A549 (cell line): ENCODE results near the gene TYW1B.
"Not testable (repeated sequence)": the region's sequence is repeated elsewhere in the genome, so short reads cannot be mapped to it uniquely, and the experiment has no call there.

Experiments
- RFX5 ChIP-seq: fragments of 450-650 bp; IDR thresholded peaks from 2 replicates; pipeline ENCODE4 v1.7.1; 2014; ENCODE audit warnings: antibody characterized with exemption, mild to moderate bottlenecking, moderate library complexity
- TF ChIP-seq, protein P1 (sequence below): fragments of >200 bp; sonication (Bioruptor Twin); formaldehyde crosslinking; IDR thresholded peaks from 3 replicates; pipeline ENCODE4 v1.5.1; 2016

DNA sequence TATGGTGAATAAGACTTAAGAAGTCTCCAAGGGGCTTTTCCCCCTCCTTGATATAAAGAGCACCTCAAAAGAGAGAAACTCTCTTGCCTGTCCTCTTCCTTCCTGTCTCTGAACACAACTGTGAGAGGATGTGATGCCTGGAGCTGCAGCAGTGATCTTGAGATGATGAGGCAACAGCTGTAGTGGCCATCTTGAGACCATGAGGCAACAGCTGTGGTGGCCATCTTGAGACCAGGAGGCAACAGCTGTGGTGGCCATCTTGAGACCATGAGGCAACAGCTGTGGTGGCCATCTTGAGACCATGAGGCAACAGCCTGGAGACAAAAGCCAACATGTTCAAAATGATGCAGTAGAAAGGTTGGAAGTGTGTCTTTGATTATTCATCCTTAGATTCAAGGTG, 277.5 kb downstream of the TYW1B start:
- TF ChIP-seq, protein P1, sequence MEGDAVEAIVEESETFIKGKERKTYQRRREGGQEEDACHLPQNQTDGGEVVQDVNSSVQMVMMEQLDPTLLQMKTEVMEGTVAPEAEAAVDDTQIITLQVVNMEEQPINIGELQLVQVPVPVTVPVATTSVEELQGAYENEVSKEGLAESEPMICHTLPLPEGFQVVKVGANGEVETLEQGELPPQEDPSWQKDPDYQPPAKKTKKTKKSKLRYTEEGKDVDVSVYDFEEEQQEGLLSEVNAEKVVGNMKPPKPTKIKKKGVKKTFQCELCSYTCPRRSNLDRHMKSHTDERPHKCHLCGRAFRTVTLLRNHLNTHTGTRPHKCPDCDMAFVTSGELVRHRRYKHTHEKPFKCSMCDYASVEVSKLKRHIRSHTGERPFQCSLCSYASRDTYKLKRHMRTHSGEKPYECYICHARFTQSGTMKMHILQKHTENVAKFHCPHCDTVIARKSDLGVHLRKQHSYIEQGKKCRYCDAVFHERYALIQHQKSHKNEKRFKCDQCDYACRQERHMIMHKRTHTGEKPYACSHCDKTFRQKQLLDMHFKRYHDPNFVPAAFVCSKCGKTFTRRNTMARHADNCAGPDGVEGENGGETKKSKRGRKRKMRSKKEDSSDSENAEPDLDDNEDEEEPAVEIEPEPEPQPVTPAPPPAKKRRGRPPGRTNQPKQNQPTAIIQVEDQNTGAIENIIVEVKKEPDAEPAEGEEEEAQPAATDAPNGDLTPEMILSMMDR, result not testable (repeated sequence)
- not testable (repeated sequence) for TF ChIP-seq RFX5
